NCI-H187 (cell line): ENCODE results near the gene PRF1.
"Not testable (repeated sequence)": the region's sequence is repeated elsewhere in the genome, so short reads cannot be mapped to it uniquely, and the experiment has no call there.

Experiments used
- DNase-seq, 2 experiments: peaks; one replicate each; lab custom pipeline; 2025; lab: John Stamatoyannopoulos, UW

PRF1 gene

DNA sequence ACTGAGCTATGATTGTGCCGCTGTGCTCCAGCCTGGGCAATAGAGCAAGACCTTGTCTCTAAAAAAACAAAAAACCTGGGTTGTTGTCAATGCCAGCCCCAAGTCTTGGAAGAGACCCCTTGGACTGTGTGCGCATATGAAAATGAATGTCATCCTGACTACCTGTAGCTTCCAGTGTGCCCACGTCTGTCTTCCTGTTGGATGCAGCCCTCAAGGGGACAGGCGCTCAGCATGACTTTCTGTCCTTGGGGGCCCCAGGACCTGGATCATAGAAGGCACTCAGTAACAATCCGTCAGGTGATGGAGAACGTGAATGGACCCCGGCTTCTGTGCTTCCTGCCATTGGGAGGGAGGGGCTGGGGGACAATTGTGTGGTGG, 9.0 kb downstream of the PRF1 start:
- no peak for DNase-seq

DNA sequence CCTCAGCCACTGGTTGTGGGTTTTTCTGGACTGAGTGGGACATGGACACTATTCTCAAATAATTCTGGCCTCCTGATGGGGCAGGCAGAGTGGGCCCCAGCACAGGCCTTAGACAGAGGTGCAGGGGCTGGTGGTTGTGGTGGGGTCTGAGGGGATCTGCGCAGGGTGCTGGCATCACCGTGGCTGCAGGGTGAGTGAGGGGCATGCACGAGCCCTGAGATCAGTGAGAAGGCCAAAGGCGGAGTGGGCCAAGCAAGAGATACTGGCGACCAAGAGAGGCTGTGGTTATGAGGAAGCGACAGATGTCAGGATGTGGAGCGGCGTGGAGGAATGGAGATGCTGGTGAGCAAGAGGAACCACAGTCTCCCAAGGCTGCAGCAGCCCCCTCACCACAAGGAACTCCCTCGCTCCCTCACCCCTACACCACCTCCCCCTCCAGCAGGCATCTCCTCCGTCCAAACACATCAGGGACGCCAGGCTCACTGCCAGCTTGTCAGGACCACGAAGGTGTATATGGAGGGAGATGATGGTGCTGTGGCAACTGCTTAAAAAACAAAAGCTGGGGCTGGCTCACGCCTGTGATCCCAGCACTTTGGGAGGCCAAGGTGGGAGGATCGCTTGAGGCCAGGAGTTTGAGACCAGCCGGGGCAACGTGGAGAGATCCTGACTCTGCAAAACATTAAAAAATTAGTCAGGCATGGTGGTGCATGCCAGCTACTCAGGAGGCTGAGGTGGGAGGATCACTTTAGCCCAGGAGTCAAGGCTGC, 9.6 kb downstream of the PRF1 start:
- no peak for DNase-seq

DNA sequence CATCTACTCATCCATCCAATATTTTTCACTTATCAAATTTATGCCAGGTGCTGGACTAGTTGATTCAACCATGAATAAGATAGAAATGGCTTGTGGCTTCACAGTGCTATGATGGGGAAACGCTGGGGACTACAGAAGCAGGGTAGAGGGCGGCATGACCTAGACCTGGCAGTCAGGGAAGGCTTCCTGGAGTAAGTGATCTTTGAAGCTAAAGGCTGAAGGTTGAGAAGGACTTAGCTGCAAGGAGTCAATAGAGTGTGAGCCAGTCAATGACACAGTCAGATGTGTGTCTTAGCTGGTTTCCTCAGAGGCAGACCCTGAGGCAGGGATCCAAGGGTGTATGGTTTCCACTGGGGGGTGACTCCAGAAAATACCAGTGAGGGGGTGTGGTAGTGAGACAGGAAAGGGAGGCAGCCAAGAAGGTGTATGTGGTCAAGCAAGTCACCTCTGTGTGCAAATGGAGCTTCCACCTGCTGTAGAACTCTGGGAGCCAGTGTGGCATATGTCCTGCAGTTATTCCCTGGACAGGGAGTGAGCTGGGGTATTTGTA, 10.3 kb downstream of the PRF1 start:
- DNase-seq: no peak

DNA sequence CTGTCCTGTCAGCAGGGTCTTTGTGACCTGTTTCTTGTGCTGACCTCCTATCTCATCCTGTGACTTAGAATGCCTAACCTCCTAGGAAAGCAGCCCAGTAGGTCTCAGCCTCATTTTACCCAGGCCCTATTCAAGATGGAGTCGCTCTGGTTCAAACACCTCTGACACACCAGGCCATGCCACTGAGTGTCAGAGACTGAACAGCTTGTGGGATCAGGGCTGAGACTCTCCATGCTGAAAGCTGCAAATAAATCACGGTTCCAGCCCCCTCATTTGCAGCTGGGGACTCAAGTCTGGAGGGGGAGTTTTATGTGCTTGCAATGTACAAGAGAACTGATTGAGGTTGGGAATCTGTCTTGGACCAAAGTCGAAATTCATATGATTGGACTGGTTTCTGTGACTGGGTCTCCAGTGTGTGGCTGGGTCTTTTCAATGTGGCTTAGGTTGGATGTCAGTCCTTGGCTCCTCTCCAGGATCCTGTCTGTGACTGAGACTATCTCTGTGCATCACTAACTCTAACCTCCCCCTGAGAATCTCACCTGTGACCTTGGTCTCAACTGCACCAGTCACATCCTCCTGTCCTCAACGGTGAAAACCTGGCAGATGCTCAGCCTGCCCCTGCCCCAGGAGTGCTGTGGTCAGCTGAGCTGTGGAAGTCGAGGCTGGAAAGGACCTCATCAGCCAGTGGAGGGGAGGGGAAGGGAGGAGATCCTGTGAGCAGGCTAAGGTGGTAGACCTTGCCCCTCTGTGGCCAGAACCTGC, 11.7 kb downstream of the PRF1 start:
- no peak for DNase-seq

DNA sequence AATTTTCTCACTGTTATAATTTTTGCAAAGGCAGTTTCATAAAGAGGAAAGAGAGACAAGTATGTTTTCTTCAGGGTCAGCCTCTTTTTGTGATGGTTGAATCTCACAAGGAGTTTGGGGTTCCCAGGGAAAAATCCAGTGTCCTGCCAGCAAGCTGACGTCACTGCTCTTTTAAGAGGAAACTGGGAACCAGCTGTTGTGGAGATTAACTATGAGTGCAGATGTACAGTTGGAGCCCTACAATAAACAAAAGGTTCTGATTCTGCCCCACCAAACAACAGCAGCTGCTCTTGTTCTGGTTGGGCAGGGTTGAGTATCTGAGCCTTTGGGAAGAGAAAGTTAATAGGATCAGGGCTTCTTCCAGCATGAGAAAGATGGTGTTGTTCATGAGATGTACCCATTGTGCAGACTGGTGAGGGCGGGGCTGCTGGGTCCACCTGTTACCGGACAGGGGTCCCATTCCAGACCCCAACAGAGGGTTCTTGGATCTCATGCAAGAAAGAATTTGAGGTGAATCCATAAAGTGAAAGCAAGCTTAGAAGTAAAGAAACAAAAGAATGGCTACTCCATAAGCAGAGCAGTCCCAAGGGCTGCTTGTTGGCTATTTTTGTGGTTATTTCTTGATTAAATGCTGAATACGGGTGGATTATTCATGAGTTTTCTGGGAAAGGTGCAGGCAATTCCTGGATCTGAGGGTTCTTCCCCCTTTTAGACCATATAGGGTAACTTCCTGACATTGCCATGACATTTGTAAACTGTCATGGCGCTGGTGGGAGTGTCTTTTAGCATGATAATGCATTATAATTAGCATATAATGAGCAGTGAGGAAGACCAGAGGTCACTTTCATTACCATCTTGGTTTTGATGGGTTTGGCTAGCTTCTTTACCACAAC, 12.5 kb downstream of the PRF1 start:
- no peak for DNase-seq

DNA sequence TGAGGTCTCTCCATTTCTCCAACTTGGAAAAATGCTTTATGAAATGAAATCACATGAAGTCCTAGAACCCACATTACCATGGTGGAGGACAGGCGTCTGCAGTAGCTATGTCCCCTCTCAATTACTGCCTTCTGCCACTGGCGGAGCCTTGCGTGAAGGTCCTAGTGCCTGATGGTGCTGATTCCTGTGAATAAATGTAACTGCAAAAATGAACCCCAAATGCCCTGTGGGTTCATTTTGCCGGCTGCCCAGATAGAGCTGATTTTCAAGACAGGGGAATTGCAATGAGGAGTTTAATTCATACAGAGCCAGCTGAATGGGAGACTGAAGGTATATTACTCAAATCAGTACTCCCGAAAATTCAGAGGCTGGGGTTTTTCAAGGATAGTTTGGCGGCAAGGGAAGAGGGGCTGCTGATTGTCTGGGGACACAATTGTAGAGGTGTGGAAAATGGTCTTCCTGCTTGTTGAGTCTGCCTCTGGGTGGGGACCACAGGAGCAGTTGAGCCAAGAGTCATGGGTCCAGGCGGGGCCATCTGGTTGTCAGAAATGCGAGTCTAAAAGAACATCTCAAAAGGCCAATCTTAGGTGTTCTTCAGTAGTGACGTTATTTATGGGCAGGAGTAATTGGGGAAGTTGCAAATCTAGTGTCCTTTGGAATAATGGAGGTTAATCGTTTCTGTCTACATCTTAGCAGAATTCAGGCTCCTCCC, 13.5 kb downstream of the PRF1 start:
- no peak for DNase-seq

DNA sequence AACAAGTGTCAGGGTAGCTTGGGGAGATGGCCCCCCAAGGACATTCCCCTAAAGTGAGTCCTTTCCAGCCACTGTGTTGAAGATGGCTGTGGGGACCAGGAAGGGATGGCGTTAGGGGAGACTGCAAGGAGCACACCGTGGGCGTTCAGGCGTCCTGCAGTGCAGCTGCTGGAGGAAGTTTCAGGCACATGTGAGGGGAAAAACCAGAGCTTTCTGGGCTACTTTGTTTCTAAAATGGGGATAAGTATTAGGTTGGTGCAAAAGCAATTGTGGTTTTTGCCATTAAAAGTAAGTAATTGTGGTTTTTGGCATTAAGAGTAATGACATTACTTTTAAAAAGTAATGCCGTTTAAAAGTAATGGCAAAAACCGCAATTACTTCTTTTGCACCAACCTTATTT, 14.3 kb downstream of the PRF1 start:
- no peak for DNase-seq

DNA sequence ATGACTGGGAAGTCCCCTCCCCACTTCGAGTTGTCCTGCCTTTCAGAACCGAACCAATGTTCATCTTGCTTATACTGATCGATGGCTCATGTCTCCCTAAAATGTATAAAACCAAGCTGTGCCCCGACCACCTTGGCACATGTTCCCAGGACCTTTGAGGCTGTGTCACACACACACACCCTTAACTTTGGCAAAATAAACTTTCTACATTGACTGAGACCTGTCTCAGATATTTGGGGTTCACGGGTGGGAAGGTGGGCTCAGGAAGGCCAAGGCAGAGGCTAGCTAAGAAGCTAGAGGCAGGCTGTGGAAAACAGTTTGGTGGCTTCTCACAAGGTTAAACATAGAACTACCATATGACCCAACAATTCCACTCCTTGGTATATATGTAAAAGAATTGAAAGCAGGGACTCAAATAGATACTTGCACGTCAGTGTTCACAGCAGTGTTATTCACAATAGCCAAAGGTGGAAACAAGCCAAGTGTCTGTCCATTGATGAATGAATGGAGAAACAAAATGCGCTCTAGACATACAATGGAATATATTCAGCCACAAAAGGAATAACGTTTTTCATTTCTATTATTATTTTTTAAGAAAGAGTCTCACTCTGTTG, 15.4 kb downstream of the PRF1 start:
- DNase-seq: no peak

DNA sequence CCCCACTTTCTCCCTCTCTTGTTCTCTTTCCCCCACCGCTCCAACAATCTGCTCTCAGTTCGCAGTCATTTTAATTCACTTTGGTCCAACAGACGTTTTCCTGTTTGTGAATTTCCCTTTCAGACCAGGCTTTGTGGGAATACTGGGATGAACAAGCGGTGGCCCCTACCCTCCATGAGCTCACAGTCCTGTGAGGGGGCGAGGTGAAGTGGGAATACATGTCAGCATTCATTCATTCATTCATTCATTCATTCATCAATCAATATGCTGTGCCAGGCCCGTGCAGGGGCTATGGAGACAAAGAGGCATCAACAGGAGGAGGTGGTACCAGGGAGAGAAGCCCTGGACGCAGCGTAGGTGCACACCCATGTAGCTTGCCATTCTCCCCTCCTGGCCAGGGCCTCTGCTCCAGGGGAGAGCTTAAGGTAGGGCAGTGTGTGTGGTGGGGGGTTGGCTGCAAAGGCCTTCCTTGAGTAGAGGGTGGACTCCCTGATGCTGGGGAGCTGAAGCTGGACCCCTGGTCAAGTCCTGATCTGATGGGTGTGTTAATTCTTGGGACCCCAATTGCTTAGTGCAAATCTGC, 16.1 kb downstream of the PRF1 start:
- no peak for DNase-seq

DNA sequence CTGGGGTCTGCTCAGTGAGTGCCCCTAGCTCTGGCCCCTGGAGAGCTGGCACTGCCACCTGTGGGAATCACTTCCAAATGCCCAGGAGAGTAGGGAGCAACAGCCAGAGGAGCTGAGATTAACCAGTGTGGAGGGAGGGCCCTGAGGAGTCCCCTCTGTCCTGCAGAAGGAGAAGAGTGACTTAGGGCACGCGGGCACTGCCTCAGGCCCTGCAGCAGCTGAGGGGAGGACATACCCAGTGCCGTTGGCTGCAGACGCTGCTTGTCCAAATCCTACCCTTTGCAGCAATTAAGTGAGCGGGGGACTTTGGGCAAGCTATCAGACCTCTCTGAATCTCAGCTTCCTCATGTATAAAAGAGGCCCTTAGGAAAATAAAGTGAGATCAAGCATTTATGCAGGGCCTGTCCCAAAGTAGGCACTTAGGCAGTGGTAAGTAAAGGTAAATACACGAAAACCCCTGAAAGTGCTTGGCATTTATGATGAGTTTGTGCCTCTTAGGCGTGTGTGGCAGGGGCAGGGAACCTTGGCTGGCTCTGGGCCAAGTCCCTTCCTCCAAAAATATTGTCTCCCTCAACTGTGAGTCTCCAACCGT, 16.9 kb downstream of the PRF1 start:
- peak; percentile 30 to 37 for DNase-seq

DNA sequence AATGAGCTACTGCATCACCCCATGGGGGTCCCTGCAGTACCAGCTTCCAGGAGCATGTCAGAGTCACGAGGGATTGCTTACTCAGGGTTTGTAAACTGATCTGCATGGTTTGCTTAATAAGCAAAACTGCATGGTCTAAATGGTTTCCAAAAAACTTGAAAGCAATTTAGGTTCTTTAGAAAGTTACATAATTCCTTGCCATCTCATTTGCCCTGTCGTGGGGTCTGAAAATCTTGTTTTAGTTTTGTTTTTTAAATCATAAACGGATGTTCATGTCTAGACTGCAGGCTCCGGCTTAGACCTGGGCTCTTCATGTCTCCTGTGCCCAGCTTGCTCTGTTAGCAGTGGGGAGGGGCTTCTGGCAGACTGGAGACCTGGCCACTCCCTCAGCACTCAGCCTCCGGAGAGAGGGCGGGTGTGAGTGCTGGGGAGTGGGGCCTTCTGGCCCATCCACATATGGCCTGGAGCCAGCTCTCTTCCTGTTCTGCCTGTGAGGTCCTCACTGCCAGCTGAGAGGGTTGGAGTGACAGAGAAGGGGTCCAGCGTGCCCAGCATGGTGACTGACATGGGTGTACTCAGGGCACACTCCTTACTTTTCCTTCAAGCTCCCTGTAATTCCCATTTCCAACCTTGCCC, 17.5 kb downstream of the PRF1 start:
- peak; percentile 70 to 79 for DNase-seq

DNA sequence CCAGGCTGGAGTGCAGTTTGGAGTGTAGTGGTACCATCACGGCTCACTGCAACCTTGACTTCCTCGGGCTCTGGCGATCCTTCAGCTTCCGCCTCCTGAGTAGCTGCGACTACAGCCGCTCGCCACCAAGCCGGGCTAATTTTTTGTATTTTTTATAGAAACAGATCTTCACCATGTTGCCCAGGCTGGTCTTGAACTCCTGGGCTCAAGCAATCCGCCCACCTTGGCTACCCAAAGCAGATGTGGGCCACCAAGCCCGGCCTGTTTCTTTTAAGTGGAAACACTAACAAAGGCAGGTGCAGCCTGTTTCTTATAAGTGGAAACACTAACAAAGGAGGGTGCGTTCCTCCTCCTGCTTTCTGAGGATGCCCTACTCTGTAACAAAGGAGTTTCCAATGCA, 18.2 kb downstream of the PRF1 start:
- peak; percentile 17 to 40 for DNase-seq

DNA sequence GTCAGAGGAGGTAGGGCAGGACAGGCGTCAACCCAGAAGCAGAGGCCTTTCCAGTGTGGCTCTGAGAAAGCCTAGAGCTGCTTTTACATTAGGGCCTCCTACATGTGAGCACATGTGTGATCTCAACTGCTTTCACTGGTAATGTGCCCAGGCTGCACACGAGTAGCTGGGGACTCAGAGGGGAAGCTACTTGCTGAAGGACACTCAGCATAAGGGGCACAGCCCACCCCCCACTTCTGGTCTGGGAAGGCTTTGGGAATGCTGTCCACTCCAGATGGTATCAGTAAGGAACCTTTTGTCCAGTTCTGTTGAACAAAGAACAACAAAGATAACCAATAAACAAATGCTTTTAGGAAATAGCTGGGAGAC, 18.9 kb downstream of the PRF1 start:
- DNase-seq: no peak

DNA sequence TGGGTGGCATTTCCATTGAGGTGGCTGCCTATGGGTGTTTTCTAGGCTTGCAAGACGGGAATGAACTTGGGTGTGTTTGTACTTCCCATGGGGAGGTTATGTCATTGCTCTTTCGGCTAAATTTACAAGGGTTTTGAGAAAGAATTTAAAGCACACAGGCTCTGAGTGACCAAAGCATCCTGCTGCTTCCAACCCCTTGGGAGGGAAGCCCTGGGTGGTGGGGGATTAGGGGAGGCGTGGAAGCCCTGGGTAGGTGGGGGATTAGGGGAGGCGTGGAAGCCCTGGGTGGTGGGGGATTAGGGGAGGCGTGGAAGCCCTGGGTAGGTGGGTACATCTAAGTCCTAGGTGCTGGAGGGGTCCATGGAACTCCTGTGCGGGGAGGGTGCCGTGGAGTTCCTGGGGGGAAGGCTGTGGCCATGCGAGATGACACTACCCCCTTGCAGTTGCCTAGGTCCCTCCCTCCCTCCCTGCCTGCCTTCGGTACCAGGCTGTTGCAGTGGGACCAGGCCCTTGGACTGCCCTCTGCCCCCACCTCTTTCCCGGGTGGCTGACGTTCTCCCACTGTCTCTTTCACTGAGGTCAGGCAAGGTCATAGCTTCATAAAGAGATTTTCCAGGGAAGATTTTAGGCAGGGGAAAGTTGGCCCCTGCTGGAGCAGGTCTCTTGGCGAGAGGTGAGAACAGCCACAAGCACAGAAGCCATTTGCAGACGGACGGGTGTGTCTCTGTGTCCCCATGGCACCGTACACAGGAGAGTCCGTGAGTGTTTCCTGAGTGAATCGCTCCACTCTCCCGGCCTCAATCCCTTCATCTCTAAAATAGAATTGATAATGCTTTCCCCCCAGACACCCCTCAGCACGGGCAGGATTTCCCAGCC, 19.5 kb downstream of the PRF1 start:
- peak in 1 of 2 experiments; percentile 12 for DNase-seq

DNA sequence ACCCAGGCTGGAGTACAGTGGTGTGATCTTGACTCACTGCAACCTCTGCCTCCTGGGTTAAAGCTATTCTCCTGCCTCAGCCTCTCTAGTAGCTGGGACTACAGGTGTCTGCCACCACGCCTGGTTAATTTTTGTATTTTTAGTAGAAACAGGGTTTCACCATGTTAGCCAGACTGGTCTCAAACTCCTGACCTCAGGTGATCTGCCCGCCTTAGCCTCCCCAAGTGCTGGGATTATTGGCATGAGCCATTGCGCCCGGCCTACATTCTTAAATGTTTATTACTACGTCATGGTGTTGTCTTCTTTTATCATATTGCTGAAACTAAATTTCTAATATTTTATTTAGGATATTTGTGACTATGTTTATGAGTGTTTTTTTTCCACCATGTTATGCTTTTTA, 21.4 kb downstream of the PRF1 start:
- not testable (repeated sequence) for DNase-seq

DNA sequence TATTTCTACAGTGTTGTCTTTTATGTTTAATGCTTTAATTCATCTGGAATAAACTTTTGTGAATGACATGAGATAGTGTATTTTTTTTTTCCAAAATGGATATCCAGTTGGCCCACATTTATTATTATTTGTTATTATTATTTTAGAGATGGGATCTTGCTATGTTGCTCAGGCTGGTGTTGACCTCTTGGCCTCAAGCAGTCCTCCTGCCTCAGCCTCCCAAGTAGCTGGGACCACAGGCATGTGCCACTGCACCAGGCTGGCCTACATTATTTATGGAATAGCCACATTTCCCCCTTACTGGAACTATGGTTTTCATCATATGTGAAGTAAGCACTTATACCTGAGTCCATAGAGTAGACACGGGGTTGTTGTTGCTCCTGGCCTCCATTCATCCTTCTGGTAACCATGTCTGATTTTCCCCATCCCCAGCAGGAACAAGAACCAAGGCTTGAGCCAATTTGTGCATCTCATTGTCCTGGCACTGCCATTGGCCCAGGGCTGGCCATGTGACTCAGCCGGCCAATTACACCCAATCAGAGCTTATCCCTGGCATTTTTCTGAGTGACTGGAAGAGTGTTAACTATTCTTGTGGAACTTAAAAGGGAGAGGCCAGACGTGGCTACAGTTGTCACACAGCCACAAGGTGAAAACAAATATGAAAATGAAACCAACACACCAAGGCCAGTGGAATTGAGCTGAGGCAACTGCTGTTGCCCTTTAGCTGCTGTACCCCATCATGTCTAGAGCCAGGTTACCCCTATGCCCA, 23.1 kb downstream of the PRF1 start:
- DNase-seq: no peak

DNA sequence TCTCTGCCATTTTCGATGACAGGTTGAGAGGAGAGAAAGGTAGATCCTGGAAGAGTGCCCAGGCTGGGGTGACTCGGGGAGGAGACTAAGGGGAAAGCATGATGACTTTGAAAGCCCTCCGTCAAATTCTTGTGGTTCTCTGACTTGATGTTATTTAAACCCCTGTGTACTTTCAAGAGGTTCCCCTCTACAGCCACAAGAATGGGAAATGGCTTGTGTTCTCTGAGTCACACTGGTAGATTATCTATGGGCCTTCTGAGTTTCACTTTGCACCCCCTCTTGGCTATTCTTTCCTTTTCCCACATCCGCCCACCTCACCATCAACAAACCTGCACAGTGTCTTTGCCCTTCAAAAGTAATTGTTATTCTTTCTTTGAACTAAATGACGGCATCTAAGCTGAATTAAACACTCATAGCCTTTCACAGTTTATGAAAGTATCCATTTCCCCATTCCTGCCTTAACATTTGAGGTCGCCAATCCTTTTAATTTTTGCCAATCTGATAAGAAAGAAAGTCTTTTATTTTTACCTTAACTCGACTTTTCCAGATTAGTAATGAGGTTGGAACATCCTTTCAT, 24.1 kb downstream of the PRF1 start:
- no peak for DNase-seq
